Measurements from ENCODE around the gene GTF2IRD2.
"Not testable (repeated sequence)": the region's sequence is repeated elsewhere in the genome, so short reads cannot be mapped to it uniquely, and the experiment has no call there.

Gene GTF2IRD2

DNA sequence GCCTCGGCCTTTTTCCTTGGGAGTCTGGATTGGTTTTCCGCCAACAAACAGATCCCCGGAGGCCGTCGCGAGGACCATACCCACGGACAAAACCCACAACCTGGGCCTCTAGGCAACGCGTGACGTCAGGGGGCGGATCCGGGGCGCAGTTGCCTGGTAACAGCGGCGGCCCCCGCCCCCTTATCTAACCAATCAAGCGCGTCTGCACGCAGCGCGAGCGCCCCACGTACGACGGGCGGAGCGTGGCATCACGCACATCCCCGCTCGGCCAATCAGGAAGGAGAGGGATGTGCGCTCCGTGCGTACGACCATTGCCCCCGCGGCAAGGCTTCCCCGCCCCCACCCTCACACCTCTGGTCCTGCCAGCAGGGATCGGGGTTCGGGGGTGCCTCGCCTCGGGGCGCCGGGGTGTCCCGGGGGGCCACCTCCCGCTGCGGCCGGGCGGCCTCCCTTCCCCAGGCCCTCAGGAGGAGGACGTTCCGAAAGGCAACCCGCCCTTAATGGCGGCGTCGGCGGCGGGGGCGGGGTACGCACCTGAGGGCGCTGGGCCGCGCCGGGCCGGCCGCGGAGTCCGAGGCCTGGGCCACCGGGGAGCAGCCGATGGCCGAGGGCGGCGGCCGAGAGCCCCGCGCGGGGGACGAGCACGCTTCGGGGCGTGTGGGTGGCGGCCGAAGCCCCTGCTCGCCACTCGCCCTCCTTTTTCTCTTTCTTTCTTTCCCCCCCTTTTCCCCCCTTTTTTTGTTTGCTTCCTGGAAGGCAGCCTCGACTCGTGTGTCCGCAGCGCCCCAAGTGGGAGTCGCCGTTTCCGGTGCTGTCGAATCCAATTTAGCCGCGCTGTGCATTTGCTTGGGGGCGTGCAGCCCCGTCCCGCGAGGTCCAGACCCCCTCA lies at the start of gene GTF2IRD2:
GTF2IRD2 (minus strand) TSS at position 773 of the 889 bp plus-strand sequence. CDS start 15,227 bp downstream, outside the sequence.
- TF ChIP-seq CEBPB (IDR thresholded peaks at IDR 0.05); RAD21 (IDR thresholded peaks at IDR 0.05; ENCODE audit: low read depth); TCF12 (IDR thresholded peaks at IDR 0.05; ENCODE audit: low read depth): not testable (repeated sequence)

DNA sequence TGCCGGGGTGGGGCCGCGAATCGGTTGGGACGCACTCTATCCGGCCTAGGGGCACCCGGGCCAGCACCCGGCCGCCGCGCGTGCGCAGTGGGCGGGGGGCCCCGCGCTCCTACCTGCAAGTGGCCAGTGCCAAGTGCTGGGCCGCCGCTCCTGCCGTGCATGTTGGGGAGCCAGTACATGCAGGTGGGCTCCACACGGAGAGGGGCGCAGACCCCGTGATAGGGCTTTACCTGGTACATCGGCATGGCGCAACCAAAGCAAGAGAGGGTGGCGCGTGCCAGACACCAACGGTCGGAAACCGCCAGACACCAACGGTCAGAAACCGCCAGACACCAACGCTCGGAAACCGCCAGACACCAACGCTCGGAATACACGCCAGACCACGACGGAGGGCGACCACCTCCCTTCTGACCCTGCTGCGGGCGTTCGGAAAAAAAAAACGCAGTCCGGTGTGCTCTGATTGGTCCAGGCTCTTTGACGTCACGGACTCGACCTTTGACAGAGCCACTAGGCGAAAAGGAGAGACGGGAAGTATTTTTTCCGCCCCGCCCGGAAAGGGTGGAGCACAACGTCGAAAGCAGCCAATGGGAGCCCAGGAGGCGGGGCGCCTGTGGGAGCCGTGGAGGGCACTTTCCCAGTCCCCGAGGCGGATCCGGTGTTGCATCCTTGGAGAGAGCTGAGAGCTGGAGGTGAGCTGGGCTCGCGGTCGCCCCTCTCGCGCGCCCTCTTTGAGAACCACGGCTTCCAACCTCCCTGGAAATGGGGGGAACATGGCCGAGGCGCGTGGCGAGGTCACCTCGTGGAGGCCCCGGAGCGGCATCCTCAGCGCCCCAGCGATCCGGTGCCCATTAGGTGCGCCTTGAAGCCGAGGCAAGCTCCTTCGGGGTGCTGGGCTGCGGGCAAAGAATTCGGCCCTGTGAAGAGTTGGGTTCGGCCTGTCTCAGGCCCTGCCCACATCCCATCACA lies 39.0 kb upstream of the GTF2IRD2 start:
- TF ChIP-seq TAF1 (IDR thresholded peaks at IDR 0.05; ENCODE audit: low read depth) (peak; percentile 84), ZBTB7A (IDR thresholded peaks at IDR 0.05; ENCODE audit: low read depth) (0 out of 2 replicates have a peak, but pooled peaks have one; percentile 48)

DNA sequence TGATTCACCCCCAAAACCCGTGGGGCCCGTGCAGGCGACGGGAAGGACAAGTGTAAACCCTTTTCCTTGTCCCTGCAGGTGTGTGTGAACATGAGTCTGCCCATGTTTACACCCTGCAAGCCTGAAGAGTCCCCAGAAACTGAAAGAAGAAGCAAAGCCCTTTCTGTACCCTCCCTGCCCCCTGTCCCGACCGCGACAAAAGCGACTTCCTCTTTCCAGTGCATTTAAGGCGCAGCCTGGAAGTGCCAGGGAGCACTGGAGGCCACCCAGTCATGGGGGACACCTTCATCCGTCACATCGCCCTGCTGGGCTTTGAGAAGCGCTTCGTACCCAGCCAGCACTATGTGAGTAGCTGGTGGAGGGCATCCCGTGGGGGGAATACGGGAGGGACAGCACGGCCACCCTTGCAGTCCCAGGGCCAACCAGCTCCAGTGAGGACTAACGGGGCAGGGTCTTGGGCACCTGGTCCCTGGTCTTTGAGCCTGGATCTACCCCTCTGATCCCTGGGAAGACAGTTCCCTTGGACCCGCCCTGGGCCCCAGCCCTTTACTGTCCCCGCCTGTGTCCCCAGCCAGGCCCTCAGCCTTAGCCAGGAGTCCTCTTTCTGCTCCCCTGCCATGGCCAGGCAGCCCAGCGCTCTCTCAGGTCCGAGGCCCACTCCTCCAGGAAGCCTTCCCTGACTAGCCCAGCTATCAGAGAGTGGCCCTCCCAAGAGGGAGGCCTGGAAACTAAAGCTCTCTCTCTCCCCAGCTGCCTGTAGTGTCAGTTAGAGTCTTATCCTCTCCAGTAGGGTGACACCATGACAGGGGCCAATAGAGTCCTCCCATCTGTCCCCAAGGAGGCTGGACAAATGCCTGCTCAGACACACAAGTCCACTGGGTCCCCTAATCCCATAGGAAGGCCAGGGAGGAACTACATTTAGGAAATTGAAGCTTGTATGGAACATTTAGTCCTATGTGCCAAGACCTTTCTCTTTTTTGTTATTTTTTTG lies 77.3 kb downstream of the GTF2IRD2 start, which contains the start of gene NCF1:
NCF1 (plus strand) TSS at position 252 of the 991 bp plus-strand sequence; CDS start at position 273, 21 bp downstream.
- not testable (repeated sequence) for TF ChIP-seq RAD21 (IDR thresholded peaks at IDR 0.05; ENCODE audit: low read depth); FOXM1 (IDR thresholded peaks at IDR 0.05; ENCODE audit: borderline replicate concordance, low read depth)
- TF ChIP-seq, protein P1, sequence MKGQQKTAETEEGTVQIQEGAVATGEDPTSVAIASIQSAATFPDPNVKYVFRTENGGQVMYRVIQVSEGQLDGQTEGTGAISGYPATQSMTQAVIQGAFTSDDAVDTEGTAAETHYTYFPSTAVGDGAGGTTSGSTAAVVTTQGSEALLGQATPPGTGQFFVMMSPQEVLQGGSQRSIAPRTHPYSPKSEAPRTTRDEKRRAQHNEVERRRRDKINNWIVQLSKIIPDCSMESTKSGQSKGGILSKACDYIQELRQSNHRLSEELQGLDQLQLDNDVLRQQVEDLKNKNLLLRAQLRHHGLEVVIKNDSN (IDR thresholded peaks at IDR 0.05) = not testable (repeated sequence)
